Measurements from ENCODE around the gene LRBA. TPM values are rescaled to one million over a fixed set of nuclear protein-coding genes. Genes with fewer than 3 reads are reported as not detected.

Gene LRBA
- total RNA-seq, 4 donors from 2014 or later: 28.3 to 38.2 (median 32.1) TPM

DNA sequence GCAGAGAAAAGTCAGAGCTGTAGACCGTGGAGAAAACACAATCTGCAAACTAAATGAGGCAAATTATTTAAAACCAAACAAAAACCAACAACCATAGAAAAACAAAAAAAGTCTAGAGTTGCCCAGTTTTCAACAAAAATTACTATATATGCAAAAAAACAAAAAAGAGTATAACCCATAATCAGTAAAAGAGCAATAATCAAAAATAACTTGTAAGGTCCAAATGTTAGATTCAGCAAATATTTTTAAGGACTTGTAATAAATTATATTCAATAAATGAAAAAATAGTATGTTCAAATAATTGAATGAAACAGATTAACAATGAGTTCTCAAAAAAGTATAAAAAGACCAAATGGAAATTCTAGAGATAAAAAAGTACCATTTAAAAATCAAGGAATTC lies 130.5 kb downstream of the LRBA start:
- TF ChIP-seq, protein P1, sequence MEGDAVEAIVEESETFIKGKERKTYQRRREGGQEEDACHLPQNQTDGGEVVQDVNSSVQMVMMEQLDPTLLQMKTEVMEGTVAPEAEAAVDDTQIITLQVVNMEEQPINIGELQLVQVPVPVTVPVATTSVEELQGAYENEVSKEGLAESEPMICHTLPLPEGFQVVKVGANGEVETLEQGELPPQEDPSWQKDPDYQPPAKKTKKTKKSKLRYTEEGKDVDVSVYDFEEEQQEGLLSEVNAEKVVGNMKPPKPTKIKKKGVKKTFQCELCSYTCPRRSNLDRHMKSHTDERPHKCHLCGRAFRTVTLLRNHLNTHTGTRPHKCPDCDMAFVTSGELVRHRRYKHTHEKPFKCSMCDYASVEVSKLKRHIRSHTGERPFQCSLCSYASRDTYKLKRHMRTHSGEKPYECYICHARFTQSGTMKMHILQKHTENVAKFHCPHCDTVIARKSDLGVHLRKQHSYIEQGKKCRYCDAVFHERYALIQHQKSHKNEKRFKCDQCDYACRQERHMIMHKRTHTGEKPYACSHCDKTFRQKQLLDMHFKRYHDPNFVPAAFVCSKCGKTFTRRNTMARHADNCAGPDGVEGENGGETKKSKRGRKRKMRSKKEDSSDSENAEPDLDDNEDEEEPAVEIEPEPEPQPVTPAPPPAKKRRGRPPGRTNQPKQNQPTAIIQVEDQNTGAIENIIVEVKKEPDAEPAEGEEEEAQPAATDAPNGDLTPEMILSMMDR (IDR thresholded peaks at IDR 0.05; ENCODE audit: low read depth): no peak

DNA sequence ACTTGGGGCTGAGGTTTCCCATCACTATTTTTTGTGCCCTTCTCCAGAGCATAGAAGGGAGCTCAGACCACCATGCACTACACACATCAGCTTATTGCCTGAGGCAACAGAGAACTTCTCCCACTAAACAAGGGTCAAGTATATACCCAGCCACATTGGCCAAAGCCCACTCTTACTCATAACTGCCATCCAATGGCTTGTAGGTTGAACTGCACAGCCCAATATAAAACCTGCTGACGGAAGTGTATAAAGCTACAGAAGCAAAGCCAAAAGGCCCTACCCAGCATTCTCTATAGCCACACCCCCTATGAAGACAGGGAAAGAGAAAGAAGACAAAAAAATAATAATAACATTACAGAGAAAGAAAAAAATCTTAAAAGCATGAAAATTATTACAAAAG lies 139.7 kb downstream of the LRBA start:
- TF ChIP-seq, protein P1 (IDR thresholded peaks at IDR 0.05; ENCODE audit: low read depth): no peak

DNA sequence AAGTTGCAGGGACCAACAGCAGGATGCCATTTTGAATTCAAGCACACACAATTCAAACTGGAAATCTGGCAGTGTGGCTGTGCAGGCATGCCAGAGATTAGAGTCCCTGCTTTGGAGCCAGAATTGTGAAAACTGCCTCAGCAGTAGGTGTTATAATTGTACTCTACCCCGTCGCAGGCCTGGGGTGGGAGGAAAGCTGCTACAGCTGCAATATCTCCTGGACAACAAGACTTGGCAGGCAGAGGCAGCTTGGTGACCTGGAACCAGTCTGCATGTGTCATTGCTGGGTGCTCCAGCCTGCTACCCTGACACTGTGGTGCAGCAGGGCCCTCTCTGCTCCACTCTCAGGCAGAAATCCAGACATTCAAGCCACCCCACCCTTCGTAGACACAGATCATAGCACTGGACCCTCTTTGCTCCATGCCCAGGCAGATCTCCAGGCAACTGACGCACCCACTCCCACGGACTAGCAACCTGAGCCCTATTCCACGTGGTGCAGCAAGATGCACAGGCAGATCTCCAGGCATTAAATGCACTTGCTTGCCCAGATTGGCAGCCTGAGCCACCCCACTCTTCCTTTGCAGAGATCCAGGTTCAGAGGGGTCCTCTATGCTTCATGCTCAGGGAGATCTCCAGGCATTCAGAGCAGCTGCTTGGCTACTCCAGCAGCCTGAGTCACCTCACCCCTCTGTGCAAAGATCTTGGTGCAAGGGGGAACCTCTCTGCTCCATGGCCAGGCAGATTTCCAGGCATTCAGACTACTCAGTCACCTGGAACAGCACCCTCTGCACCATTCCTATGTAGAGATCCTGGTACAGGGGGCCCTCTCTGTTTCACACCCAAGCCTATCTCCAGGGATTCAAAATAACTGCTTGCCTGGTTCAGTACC lies 140.5 kb downstream of the LRBA start:
- TF ChIP-seq, protein P1 (IDR thresholded peaks at IDR 0.05; ENCODE audit: low read depth): no peak

DNA sequence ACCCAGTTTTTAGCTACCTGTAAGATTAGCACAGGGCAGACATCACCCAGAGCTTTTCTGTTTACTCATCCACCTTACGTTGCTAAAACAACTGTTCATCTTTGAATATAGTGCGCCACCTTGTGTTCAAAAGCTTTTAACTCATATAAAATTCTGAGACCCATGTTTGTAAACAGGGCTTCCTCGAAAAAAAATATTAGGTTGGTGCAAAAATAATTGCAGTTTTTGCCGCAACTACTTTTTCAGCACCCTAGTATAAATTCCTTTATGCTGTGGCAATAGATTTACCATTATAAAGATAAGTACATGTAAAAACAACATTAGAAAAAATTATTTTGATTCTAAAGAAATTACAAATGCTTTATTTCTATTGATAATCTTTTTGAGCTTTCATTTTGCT lies 147.9 kb downstream of the LRBA start:
- TF ChIP-seq, protein P1 (IDR thresholded peaks at IDR 0.05; ENCODE audit: low read depth): no peak

DNA sequence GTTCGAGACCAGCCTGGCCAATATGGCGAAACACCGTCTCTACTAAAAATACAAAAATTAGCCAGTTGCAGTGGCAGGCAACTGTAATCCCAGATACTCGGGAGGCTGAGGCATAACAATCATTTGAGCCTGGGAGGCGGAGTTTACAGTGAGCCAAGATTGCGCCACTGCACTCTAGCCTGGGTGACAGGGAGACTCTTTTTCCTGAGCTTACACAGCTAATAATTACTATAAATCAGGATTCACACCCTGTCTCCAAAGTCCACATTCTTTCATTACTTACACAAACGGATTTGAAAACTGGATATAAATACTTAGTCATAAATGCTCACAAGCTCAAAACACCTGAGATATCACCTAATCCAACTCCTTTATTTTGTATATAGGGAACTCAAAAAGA lies 151.6 kb downstream of the LRBA start:
- TF ChIP-seq, protein P1 (IDR thresholded peaks at IDR 0.05; ENCODE audit: low read depth): no peak

DNA sequence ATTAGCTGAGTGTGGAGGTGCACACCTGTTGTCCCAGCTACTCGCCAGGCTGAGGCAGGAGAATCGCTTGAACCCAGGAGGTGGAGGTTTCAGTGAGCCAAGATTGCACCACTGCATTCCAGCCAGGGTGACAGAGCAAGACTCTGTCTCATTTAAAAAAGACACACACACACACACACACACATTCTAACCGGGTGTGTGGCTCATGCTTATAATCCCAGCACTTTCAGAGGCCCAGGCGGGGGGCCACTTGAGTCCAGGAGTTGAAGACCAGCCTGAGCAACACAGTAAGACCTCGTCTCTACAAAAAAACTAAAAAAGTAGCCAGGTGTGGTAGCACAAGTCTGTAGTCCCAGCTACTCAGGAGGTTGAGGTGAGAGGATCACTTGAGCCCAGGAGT lies 152.3 kb downstream of the LRBA start:
- TF ChIP-seq, protein P1 (IDR thresholded peaks at IDR 0.05; ENCODE audit: low read depth): no peak

DNA sequence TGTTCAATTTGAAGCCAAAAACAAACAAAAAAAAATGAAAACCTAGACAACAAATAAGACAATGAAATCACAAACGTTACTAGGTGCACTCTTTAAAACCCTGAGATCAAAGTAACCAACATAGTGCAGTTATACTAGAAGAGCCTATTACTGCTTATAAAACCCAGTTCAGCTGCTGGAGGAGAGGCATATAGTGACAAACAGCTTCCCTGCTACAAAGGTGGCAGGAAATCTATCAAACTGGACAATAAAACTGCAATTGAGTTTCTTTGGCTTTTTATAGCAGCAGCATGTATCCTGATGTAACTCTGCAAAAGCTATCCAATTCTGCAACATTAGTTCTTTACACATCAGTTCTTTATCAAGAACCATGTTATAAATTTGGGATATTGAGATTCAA lies 155.6 kb downstream of the LRBA start:
- TF ChIP-seq, protein P1 (IDR thresholded peaks at IDR 0.05; ENCODE audit: low read depth): no peak
